ENCODE measurements around the gene PRKCA.

DNA sequence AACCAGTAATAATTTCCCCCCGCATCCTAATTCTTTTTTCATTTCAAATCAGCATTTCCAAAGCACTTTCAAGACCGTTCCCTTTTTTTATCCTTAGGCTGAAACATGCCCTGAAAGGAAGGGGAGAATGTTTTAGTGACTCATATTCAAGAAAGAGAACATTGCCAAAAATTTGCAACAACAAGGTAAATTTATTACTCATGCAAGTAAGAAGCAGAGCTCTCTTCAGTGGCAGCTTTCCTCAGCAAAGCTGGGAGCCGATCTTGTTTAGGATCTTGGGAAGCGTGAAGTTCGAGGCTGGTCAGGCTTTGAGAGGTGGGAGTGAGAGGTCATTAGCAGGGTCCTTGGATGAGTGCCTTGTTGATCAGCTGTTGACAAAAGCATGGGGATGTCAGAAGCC, 129.5 kb downstream of the PRKCA start:
- TF ChIP-seq BHLHE40 (IDR thresholded peaks at IDR 0.05; ENCODE audit: low read depth, low read length) (no peak), EP300 (IDR thresholded peaks at IDR 0.05) (no peak), HDAC2 (IDR thresholded peaks at IDR 0.05) (no peak), RFX5 (IDR thresholded peaks at IDR 0.05) (no peak), RAD21 (conservative IDR thresholded peaks at IDR 0.05 in 1 of 2, IDR thresholded peaks at IDR 0.05 in 1 of 2) (no peak; a peak in 1 of 5 replicates), RNF2 (IDR thresholded peaks at IDR 0.05; ENCODE audit: borderline replicate concordance, low read depth) (no peak), POLR2A (IDR thresholded peaks at IDR 0.05; ENCODE audit: low read length) (no peak)
- TF ChIP-seq, protein P1, sequence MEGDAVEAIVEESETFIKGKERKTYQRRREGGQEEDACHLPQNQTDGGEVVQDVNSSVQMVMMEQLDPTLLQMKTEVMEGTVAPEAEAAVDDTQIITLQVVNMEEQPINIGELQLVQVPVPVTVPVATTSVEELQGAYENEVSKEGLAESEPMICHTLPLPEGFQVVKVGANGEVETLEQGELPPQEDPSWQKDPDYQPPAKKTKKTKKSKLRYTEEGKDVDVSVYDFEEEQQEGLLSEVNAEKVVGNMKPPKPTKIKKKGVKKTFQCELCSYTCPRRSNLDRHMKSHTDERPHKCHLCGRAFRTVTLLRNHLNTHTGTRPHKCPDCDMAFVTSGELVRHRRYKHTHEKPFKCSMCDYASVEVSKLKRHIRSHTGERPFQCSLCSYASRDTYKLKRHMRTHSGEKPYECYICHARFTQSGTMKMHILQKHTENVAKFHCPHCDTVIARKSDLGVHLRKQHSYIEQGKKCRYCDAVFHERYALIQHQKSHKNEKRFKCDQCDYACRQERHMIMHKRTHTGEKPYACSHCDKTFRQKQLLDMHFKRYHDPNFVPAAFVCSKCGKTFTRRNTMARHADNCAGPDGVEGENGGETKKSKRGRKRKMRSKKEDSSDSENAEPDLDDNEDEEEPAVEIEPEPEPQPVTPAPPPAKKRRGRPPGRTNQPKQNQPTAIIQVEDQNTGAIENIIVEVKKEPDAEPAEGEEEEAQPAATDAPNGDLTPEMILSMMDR (IDR thresholded peaks at IDR 0.05), result no peak
- TF ChIP-seq, protein P2, sequence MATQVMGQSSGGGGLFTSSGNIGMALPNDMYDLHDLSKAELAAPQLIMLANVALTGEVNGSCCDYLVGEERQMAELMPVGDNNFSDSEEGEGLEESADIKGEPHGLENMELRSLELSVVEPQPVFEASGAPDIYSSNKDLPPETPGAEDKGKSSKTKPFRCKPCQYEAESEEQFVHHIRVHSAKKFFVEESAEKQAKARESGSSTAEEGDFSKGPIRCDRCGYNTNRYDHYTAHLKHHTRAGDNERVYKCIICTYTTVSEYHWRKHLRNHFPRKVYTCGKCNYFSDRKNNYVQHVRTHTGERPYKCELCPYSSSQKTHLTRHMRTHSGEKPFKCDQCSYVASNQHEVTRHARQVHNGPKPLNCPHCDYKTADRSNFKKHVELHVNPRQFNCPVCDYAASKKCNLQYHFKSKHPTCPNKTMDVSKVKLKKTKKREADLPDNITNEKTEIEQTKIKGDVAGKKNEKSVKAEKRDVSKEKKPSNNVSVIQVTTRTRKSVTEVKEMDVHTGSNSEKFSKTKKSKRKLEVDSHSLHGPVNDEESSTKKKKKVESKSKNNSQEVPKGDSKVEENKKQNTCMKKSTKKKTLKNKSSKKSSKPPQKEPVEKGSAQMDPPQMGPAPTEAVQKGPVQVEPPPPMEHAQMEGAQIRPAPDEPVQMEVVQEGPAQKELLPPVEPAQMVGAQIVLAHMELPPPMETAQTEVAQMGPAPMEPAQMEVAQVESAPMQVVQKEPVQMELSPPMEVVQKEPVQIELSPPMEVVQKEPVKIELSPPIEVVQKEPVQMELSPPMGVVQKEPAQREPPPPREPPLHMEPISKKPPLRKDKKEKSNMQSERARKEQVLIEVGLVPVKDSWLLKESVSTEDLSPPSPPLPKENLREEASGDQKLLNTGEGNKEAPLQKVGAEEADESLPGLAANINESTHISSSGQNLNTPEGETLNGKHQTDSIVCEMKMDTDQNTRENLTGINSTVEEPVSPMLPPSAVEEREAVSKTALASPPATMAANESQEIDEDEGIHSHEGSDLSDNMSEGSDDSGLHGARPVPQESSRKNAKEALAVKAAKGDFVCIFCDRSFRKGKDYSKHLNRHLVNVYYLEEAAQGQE (IDR thresholded peaks at IDR 0.05), result no peak
